NB4 (cell line): ENCODE results near the gene GDF3.

Experiments used
- CTCF ChIP-seq: IDR thresholded peaks from one replicate; pipeline ENCODE4 v1.5.1; 2012; ENCODE audit warnings: low read depth, low read length
- MAX ChIP-seq: IDR thresholded peaks from 2 replicates; pipeline ENCODE4 v1.6.1; 2011; ENCODE audit warnings: low read depth, low read length
- MYC ChIP-seq: IDR thresholded peaks from 2 replicates; pipeline ENCODE4 v1.6.1; 2011; ENCODE audit warnings: low read depth, low read length
- POLR2A ChIP-seq: IDR thresholded peaks from 2 replicates; pipeline ENCODE4 v1.6.1; 2011; ENCODE audit warnings: mild to moderate bottlenecking; ENCODE audit not compliant: insufficient read length; ENCODE audit errors: extremely low read depth

- TF ChIP-seq CTCF (no peak), POLR2A (no peak), MAX (no peak), MYC (no peak)
Observed at GRCh38 chr12:7647071-7647470, 48.5 kb downstream of the GDF3 start.
